A673 (cell line): ENCODE measurements around the gene STXBP2.

ENCODE experiments used
- CTCF ChIP-seq: fragments of 300-800, 200-600 bp; sonication (generic); conservative IDR thresholded peaks from 2 replicates; pipeline ENCODE4 v1.5.1; 2017; ENCODE audit warnings: low read depth, mild to moderate bottlenecking, antibody characterized with exemption, low read length, moderate library complexity, mixed read lengths
- EZH2 ChIP-seq: fragments of 200-600 bp; sonication (generic); IDR thresholded peaks from 2 replicates; pipeline ENCODE4 v1.6.1; 2017; ENCODE audit warnings: borderline replicate concordance, low read depth, mild to moderate bottlenecking, mixed read lengths, antibody characterized with exemption, low read length; ENCODE audit not compliant: poor library complexity, severe bottlenecking

- TF ChIP-seq EZH2 (no peak), CTCF (no peak)
Observed at GRCh38 chr19:7620442-7621412, 16.2 kb upstream of the STXBP2 start.
